ENCODE measurements around the gene PLEKHA1.

GRCh38 chr10:122390271-122390670 is 15.8 kb downstream of the PLEKHA1 start:
- TF ChIP-seq FOXM1 (IDR thresholded peaks at IDR 0.05; ENCODE audit: borderline replicate concordance): no peak
- no peak for TF ChIP-seq SUZ12 (IDR thresholded peaks at IDR 0.05)
- no peak for TF ChIP-seq FOXA1 (IDR thresholded peaks at IDR 0.05)
- TF ChIP-seq L3MBTL2 (conservative IDR thresholded peaks at IDR 0.05): no peak
- no peak for TF ChIP-seq CTBP1 (IDR thresholded peaks at IDR 0.05; ENCODE audit: borderline replicate concordance)
- no peak for TF ChIP-seq TARDBP (IDR thresholded peaks at IDR 0.05)
